ENCODE results near the gene JAM3.

DNA sequence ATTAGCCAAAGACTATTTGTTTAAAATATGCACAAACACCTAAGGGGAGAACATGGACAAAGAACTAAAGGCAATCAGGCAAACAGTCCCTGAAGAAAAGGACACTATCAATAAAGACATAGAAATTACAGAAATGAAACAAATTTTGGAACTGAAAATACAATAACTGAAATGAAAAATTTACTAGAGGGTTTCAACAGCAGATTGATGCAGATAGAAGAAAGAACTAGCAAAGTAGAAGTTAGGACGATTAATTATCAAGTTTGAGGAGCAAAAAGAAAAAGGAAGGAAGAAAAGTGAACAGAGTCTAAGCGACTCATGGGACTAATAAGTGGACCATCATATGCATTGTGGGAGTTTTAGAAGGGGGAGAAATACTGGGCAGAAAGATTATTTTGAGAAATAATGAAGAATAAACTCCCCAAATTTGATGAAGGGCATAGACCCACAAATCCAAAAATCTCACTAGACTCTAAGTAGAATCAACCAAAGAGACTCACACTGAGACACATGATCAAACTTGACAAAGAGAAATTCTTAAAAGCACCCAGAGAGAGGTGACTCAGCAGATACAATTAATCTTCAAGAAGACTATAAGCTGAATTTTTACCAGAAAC is 62.9 kb downstream of the JAM3 start:
- TF ChIP-seq CTCF (IDR thresholded peaks at IDR 0.05): no peak
- TF ChIP-seq POLR2A (IDR thresholded peaks at IDR 0.05): no peak
